Medulla oblongata (tissue), 1 donor: Measurements from ENCODE around the gene SLFN12.
"Not testable (repeated sequence)": the region's sequence is repeated elsewhere in the genome, so short reads cannot be mapped to it uniquely, and the experiment has no call there.

Source experiments
- DNase-seq: peaks from one replicate; pipeline ENCODE4 v3.0.0-alpha.2; 2015; ENCODE audit errors: extremely low spot score

SLFN12 gene

DNA sequence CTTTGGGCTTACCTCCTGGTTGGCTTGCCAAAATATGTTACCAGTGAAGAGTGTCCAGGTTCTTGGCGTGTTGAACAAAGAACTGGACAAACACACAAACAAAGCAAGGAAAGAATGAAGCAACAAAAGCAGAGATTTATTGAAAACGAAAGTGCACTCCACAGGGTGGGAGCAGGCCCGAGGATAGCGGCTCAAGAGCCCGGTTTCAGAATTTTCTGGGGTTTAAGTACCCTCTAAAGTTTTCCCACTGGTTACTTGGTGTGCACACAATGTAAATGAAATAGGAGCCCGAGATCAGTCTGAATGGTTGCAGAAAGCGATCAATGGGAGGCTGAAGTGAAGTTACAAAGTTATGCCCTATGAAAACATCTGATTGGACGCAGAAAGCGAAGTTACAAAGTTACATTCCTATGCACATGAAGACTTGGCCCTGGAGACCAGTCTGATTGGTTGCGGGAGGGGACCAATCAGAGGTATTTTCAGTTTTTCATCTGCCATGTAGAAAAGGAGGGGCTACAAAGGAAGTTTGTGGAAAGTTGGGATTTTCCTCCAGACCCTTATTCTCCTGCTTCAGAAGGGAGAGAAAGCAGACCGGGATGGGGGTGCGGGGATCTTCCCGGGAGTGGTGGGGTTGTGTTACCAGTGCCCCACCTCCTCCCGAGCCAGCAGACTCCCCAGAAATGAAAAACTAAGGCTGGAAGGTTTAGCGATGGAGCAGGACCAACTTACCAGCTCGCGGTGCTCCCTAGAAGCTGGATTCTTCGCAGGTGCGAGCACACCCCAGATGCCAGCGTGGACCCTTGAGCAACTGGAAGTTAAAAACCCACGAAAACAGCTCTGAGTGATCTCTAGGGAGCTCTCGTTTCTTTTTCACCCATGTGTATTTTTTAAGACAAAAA lies at the start of gene SLFN12:
Gene SLFN12, minus strand, starts transcription at position 325 of the 899 bp plus-strand sequence. CDS start 9,472 bp downstream, outside the sequence.
- peak; percentile 87 for DNase-seq

DNA sequence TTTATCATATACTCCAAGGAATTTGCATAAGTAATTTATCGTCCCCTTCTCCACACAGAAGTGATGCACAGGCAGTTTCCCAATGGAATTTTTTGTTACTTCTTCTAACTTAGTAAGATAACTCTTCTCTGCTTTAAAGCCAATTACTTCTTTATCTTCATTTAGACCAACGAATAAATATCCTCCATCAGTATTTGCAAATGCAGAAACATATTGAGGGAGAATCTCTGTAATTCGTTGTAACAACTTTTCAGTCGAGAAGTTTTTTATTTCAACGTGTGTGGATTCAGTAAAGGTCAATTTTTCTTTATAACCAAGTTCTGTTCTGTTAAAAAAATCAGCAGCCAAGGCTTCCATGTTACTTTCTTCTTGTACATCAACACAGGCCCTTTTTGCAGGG lies 47.0 kb upstream of the SLFN12 start:
- no peak for DNase-seq

DNA sequence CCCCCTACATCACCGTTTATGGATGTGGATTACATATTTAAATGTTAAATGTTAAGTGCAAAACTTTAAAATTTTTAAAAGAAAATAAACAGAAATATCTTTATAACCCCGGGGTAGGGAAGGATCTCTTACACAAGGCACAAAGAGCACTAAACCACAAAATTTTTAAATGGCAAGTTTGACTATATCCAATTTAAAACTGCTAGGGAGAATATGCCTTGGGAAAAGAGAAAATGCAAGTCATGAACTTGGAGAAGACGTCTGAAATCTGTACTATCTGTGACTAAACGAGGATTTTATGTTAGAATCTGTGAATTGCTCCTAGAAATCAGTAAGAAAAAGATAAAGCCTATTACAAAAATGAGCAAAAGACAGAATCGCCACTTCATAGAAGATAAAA lies 44.9 kb upstream of the SLFN12 start:
- no peak for DNase-seq

DNA sequence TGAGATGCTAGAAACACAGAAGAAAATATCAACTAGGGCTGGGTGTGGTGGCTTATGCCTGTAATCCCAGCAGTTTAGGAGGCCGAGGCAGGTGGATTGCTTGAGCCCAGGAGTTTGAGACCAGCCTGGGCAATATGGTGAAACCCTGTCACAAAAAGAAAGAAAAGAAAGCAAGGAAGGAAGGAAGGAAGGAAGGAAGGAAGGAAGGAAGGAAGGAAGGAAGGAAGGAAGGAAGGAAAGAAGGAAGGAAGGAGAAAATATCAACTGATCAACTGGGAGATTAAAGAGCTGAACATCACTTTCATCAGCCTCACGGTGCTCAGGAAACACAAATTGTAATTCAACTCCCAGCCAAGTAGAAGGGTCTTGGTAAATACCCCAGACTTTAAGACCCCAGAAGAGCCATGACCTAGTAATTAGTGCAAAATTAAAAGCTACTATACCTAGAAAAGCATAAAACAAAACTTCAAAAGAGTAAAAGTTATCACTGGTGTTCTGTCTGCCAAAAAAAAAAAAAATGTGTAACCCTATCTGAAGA lies 44.1 kb upstream of the SLFN12 start:
- no peak for DNase-seq

DNA sequence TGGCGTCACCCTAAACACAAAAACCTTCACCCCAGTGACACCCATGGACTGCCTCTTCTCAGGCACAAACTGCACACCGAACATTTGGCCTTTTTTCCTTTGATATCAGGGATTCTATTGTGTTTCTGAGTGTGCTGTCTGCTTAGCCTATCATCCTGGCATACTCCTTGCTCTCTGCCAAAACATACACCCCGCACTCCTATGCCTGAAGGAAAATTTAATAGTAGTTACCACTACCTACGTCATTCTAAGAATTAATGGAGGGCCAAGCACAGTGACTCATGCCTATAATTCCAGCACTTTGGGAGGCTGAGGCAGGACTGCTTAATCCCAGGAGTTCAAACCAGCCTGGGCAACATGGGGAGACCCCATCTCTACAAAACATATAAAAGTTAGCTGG lies 36.2 kb upstream of the SLFN12 start:
- DNase-seq: no peak

DNA sequence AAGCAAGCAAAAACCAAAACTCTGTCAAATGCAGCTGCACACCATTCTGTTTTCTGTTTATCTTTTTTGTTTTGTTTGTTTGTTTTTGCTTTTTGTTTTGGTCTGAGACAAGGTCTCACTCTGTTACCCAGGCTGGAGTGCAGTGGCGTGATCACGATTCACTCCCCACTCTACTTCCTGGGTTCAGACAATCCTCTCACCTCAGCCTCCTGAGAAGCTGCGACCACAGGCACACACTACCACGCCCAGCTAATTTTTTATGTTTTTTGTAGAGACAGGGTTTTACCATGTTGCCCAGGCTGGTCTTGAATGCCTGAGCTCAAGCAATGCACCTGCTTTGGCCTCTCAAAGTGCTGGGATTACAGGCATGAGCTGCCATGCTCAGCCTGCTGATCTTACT lies 35.5 kb upstream of the SLFN12 start:
- no peak for DNase-seq

DNA sequence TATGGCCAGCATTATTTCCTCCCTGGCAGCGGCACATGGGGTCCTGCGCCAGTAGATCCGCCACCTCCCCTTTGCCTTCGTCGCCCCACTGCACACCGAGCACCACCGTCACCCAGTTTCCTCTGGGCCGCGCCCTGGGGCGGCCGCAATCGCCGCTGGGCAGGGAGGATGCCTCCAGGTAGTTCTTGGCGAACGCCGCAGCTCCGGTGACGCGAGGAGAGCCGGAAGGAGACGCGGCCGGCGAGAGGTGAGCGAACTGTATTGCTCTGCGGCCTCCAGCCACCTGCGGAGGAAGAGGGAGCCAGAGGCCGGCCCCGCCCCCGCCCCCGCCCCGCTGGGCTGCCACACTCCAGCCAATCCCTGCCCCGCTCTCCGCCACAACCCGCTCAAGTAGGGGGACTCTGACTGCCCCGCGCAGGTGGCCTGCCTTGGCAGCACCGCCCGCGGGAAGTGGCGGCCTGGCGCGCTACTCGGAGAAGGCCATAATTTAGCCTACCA lies 28.1 kb upstream of the SLFN12 start:
- no peak for DNase-seq

DNA sequence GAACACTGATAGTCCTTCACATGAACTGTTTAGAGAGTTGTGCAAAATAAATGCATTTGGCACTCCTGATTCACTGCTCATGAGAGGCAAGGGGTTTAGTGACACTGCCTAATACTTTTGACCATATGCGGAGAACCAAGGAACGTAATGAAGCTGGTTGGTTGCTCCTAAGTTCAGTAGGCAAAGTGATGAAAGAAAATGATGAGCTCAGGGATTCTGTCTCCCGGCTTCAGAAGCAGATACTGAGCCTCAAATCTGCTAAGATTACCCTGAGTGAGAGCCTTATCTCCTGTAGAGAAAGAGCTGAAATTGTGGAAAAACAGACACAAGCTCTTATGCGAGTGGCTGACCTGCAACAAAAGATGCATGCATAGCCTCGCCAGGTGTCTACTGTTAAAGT lies 21.7 kb upstream of the SLFN12 start:
- DNase-seq: not testable (repeated sequence)

DNA sequence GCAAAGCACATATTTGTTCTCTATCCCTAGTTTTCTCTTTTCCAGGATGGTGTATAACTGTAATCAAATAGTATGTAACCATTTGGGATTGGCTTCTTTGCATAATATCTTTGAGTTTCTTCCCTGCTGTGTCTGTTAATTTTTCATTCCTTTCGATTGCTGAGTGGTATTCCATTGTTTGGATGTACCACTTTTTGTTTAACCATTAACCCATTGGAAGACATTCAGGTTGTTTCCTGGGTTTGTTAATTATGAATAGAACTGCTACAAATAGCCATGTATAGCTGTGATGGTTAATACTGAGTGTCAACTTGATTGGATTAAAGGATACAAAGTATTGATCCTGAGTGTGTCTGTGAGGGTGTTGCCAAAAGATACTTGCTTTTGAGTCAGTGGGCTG lies 20.9 kb upstream of the SLFN12 start:
- no peak for DNase-seq

DNA sequence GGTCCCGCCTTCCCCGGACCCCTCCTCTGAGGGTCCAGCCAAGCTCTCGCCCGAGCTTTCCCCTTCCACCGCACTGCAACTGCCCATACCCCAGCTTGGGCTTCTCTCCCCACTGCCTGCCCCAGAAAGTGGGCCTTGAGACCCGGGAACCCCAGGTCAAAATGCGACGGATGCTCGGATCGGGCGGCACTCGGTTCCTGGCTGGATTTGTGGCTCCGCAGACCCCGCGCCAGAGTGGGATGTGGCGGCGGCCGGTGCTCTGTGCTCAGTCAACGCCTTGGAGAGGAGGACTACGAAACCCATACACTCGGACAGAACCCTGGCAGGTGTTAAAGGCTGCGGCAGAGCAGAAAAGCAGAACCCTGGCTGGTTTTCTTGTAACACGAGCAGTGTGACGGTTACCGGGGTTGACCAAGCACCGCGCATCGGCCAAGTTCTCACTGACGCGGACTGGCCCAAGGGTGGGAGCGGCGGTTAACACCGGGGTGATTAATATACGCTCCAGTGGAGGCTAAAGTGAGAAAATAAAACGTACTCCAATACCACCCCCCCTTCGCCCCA lies 17.2 kb upstream of the SLFN12 start:
- no peak for DNase-seq

DNA sequence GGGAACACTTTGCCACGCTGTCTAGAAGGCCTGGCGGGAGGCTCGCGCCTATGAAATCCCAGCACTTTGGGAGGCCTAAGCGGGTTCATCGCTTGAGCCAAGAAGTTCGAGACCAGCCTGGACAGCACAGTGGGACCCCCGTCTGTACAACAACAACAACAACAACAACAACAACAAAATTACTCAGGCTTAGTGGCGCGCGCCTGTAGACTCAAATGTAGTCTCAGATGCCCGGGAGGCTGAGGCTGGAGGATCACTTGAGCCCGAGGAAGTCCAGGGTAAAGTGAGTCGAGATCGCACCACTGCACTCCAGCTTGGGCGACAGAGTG lies 16.6 kb upstream of the SLFN12 start:
- no peak for DNase-seq

DNA sequence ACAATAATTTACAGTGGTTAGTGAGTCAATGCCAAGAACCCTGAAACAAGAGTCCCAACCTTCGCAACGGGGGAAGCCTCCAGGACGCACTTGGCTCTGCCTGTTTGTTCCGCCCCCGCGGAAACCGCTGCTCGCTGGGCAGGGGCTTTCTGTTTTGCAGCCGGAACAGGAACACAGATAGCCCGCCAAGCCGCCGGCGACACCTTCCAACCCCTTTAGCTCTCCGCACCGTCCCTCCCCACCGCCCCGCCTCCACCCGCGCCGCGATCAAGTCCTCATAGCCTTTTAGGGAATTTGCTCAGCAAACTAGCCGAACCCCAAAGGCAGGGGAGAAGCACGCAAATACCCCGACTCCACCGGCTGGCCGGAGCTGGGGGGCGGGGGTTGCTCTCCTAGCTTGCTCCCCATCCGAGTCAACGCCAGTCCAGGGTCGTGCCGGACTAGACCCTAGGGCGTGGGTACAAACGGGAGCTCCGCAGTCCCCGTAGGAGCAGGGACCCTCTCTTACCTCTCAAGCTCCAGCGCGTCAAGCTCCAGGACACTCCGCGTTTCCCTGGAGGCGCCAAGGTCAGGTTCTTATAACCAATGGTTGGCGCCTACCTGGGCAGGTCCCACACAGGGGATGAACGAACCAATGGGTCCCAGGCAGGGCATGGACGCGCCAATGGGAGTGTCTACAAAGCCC lies 16.1 kb upstream of the SLFN12 start, which contains the start of gene SLFN13:
Gene SLFN13, minus strand, starts transcription at position 553 of the 685 bp plus-strand sequence. CDS start 3,086 bp downstream, outside the sequence.
- peak; percentile 35 for DNase-seq

DNA sequence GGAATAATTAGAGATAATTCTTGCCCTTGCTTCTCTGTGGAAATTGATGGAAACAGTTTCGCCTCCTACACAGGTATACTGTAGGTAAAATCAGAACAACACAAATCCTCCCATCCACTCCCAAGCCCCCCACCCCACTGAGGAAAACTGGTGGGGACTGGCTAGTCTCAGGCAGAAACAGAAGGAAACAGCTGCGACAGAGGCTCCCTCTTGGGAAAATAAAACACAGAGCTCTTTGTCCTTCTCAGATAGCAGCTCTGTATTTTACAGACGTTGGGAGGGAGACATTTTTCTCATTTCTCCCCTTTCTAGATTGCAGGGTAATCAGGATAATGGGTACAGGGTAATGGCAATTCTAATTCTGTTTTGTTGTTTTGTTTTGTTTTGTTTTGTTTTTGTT lies 15.2 kb upstream of the SLFN12 start:
- peak; percentile 35 for DNase-seq

DNA sequence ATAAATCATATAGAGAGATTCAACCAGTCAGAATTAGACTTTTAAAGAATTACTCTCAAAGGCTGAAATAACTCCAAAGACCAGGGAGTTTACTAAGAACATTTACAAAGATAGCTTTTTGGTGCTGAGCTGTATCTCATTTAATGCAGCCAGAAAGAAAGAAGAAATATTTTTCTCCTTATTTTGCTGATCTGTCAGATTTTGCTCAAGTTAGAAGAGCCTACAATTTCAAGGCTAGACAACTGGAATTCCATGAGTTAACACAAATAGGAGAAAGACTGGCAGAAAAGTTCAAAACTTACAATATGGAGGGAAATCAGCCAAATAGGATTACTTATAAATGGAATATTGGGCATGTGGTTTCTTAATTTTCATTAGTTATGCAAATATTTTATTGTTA lies 6.1 kb upstream of the SLFN12 start:
- no peak for DNase-seq

DNA sequence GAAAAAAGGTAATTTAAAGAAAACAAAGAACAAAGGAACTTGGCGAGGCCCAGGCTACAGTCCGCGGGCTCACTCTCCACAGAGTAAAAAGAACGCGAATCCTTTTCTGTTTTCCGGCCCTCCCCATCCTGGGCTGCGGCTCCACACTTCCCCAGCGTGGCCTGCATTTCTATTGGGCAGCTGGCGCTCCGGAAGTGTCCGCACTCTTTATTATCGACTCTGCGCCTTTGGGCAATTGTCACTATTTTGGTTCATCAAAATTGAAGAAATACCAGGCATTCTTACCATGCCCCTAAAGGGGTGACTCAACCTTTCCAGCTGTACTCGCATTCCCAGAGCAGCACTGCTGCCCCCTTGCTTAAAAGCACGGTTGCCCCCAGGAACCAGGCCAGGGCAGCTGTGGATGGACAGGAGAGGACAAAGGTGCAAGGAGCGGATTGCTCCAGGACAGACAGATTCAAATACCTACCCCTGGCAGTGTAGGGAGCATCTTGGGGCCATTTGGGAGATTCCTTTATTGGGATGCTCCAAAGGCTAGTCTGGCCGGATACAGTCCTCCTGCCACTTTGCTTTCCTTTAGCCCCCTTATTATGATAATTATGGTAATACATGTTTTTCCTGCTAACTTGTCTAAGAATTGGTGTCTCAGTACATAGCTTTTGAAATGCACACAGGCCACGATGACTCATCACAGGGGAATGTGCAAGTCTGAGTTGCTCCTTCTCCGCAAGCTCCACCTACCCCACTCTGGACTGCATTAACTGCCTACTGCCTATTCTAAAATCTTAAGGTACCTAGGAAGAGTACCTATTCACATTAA lies 985 bp upstream of the SLFN12 start:
- DNase-seq: peak; percentile 38

DNA sequence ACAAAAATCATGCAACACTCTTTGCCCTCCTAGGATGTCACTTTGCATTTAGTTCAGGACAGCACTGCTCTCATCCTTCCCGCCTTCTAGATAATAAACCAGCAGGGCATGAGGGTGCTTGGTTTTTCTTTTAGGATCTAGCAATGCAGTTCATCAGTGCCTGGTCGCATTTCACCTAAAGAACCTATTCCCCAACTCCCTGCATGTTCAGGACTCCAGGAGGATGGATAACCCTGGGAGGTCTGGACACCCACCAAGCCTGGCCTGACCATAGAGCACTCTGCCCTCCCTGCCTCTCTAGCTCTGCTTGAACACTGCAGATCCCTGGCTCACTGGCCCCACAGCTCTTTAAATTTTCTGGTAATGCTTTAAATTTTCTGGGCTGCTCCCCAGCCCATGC lies 2.6 kb downstream of the SLFN12 start:
- no peak for DNase-seq

DNA sequence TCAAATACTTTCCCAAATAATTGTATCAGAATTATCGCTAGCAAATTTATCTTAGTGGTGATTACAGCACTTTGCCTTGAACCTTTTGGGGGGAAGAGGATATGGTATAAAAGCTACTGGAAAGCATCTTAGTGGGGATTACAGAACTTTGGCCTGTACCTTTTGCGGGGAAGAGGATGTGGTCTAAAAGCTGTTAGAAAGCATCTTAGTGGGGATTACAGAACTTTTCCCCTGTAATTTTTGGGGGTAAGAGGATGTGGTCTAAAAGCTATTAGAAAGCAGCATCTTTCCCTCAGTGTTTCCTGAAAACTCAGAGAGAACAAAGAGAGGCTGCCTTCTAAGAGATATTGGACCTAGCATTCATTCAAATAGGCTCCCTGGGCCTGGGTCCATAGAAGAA lies 4.1 kb downstream of the SLFN12 start:
- DNase-seq: no peak

DNA sequence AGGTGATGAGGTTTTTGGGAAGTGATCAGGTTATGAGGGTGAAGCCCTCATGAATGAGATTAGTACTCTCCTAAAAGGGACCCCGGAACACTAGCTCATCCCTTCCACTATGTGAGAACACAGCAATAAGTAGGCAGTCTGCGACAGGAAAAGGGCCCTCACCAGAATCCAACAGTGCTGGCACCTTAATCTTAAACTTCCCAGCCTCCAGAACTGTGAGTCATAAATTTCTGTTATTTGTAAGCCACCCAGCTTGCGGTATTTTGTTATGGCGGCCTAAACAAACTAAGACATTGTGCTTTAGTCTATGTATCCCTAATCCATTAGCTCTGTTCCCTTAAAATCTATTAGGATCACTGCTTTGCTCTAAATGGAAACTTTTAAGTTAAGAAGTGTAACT lies 8.5 kb downstream of the SLFN12 start:
- no peak for DNase-seq

DNA sequence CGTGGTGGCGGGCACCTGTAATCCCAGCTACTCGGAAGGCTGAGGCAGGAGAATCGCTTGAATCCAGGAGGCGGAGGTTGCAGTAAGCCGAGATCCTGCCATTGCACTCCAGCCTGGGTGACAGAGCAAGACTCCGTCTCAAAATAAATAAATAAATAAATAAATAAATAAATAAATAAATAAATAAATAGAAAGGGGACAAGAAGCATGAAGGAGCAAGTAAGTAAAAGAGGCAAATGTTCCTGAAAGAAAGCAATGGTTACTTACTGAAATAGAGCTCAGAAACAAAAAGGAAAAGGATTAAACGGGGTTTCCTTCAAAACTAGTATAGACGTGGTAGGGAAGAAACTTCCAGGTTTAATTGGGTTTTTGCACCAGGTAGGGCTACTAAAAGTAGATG lies 11.2 kb downstream of the SLFN12 start:
- not testable (repeated sequence) for DNase-seq

DNA sequence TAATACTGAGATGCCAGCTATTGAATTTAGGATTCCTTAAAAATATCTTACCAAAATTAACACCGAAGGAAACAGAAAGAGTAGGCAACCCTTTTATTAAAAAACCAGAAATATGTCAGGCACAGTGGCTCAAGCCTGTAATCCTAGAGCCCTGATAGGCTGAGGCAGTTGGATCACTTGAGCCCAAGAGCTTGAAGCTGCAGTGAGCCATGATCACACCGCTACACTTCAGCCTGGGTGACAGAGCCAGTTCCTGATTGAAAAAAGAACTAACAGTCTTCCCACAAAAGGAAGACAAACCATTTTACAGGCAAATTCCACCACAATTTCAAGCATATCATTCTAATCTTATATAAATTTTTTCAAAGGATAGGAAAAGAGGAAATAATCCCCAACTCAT lies 15.6 kb downstream of the SLFN12 start:
- DNase-seq: no peak

DNA sequence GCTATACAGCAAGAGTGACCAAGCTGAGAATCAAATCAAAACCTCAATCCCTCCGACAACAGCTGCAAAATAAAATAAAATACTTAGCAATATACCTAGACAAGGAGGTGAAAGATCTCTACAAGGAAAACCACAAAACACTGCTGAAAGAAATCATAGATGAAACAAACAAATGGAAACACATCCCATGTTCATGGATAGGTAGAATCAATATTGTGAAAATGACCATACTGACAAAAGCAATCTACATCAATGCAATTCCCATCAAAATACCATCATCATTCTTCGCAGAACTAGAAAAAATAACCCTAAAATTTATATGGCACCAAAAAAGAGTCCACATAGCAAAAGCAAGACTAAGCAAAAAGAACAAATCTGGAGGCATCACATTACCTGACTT lies 17.6 kb downstream of the SLFN12 start:
- DNase-seq: not testable (repeated sequence)
